ENCODE results near the gene GPC4.

DNA sequence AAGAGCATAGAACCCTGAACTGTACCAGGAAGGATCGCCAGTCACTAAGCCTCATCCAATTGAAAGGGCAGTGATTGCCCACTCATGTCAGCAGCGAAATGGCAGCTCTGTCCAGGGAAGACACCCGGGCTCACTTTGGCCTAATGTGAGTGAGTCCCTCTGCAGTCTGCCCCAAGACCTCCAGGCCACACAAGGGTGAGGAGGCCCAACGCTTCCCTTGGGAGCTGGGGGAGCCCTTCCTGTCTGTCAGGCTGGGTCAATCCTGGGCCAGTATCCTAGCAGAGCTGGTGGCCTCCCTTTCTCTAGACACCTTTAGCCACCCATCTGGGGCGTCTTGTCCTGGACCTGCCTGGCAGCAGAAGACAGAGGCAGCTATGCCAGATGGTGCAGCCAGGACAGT lies 39.6 kb upstream of the GPC4 start:
- no peak for TF ChIP-seq POLR2A (IDR thresholded peaks at IDR 0.05; ENCODE audit: low read length)
- TF ChIP-seq, protein P1, sequence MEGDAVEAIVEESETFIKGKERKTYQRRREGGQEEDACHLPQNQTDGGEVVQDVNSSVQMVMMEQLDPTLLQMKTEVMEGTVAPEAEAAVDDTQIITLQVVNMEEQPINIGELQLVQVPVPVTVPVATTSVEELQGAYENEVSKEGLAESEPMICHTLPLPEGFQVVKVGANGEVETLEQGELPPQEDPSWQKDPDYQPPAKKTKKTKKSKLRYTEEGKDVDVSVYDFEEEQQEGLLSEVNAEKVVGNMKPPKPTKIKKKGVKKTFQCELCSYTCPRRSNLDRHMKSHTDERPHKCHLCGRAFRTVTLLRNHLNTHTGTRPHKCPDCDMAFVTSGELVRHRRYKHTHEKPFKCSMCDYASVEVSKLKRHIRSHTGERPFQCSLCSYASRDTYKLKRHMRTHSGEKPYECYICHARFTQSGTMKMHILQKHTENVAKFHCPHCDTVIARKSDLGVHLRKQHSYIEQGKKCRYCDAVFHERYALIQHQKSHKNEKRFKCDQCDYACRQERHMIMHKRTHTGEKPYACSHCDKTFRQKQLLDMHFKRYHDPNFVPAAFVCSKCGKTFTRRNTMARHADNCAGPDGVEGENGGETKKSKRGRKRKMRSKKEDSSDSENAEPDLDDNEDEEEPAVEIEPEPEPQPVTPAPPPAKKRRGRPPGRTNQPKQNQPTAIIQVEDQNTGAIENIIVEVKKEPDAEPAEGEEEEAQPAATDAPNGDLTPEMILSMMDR (IDR thresholded peaks at IDR 0.05), result no peak
- TF ChIP-seq CEBPB (IDR thresholded peaks at IDR 0.05), result no peak
- no peak for TF ChIP-seq FOSL2 (IDR thresholded peaks at IDR 0.05)
- no peak for TF ChIP-seq FOSL2 (CRISPR knock-in tag; IDR thresholded peaks at IDR 0.05)
- TF ChIP-seq, protein P2, sequence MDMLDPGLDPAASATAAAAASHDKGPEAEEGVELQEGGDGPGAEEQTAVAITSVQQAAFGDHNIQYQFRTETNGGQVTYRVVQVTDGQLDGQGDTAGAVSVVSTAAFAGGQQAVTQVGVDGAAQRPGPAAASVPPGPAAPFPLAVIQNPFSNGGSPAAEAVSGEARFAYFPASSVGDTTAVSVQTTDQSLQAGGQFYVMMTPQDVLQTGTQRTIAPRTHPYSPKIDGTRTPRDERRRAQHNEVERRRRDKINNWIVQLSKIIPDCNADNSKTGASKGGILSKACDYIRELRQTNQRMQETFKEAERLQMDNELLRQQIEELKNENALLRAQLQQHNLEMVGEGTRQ (IDR thresholded peaks at IDR 0.05), result no peak
- TF ChIP-seq, protein P3, sequence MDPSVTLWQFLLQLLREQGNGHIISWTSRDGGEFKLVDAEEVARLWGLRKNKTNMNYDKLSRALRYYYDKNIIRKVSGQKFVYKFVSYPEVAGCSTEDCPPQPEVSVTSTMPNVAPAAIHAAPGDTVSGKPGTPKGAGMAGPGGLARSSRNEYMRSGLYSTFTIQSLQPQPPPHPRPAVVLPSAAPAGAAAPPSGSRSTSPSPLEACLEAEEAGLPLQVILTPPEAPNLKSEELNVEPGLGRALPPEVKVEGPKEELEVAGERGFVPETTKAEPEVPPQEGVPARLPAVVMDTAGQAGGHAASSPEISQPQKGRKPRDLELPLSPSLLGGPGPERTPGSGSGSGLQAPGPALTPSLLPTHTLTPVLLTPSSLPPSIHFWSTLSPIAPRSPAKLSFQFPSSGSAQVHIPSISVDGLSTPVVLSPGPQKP (IDR thresholded peaks at IDR 0.05; ENCODE audit: low read depth, low read length), result no peak
- TF ChIP-seq, protein P4, sequence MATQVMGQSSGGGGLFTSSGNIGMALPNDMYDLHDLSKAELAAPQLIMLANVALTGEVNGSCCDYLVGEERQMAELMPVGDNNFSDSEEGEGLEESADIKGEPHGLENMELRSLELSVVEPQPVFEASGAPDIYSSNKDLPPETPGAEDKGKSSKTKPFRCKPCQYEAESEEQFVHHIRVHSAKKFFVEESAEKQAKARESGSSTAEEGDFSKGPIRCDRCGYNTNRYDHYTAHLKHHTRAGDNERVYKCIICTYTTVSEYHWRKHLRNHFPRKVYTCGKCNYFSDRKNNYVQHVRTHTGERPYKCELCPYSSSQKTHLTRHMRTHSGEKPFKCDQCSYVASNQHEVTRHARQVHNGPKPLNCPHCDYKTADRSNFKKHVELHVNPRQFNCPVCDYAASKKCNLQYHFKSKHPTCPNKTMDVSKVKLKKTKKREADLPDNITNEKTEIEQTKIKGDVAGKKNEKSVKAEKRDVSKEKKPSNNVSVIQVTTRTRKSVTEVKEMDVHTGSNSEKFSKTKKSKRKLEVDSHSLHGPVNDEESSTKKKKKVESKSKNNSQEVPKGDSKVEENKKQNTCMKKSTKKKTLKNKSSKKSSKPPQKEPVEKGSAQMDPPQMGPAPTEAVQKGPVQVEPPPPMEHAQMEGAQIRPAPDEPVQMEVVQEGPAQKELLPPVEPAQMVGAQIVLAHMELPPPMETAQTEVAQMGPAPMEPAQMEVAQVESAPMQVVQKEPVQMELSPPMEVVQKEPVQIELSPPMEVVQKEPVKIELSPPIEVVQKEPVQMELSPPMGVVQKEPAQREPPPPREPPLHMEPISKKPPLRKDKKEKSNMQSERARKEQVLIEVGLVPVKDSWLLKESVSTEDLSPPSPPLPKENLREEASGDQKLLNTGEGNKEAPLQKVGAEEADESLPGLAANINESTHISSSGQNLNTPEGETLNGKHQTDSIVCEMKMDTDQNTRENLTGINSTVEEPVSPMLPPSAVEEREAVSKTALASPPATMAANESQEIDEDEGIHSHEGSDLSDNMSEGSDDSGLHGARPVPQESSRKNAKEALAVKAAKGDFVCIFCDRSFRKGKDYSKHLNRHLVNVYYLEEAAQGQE (IDR thresholded peaks at IDR 0.05), result no peak
- TF ChIP-seq BHLHE40 (IDR thresholded peaks at IDR 0.05; ENCODE audit: low read depth, low read length), result no peak
- TF ChIP-seq SMC3 (IDR thresholded peaks at IDR 0.05), result no peak

Measured in A549 (cell line).